Stimulated activated CD4-positive, alpha-beta T cell treated with anti-CD3 and anti-CD28 coated beads, TNF-alpha, amount 100 ng/mL, for 4 hours (primary cell): ENCODE measurements around the gene ITK.

Source experiments
- DNase-seq, 3 experiments: peaks; one replicate each; pipeline ENCODE4 v3.0.0-alpha.2; 2020; ENCODE audit warnings: low read depth in 3 of 3

The ITK gene

DNA sequence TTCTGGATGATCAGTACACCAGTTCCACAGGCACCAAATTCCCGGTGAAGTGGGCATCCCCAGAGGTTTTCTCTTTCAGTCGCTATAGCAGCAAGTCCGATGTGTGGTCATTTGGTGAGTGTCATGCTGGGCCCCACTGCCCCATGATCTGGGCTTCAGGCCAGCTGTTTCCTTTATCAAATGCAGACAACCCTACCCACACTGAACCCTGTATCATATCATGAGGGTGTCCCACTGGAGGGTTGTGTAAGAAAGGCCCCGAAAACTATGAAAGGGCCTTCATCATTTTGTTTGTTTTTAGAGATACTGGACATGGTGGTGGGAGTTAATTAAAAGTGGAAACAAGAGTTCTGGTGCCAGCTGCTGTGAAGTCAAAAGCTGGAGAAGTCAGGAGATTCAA is 65.2 kb downstream of the ITK start:
- no peak for DNase-seq

DNA sequence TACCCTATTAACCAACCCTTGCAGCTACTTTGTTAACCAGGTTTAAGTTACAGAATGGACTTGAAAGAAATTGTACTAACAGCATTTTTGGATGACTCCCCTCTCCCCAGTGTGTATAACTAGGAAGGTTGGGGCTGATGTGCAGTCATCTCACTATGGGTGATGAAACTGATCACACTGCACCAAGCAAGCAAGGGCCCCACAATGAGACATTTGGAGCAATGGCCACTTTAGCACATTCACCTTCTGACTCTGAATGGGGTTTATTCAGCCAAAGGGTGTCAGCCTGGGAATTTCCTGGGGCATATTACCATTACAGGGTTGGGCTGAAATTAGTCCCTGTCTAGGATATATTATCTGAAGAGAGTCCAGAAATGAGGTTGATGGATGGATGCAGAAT is 66.6 kb downstream of the ITK start:
- DNase-seq = no peak

GRCh38 chr5:157248821-157249470 is 68.3 kb downstream of the ITK start:
- DNase-seq = no peak

GRCh38 chr5:157252711-157253465 is 72.2 kb downstream of the ITK start:
- no peak for DNase-seq

DNA sequence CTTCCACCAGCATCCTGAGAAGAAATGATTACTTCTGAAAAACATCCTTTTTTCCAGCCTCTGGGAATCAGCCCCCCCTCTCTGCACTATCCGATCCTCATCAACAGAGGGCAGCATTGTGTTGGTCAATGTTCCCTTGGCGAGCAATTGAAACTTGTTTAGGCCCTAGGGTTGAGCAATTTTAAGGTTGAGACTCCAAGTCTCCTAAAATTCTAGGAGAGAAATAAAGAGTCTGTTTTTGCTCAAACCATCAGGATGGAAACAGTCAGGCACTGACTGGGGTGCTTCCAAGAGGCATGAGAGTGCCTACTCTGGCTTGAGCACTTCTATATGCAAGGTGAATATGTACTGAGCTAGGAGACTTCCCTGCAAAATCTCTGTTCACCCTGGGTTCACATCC is 72.9 kb downstream of the ITK start:
- no peak for DNase-seq

DNA sequence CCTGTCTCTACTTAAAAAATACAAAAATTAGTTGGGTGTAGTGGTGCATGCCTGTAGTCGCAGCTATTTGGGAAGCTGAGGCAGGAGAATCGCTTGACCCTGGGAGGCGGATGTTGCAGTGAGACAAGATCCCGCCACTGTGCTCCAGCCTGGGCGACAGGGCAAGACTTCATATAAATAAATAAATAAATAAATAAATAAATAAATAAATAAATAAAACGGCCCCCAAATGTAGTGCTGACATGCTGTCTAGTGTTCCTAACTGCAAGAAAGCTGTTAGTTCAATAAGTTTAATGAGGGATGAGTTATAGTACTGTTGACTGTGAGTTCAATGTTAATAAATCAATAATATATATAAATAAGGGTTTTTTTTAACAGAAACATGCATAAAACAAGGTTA is 77.8 kb downstream of the ITK start:
- no peak for DNase-seq

- DNase-seq = no peak
Measured at GRCh38 chr5:157259699-157260098, 79.1 kb downstream of the ITK start.

GRCh38 chr5:157263496-157264090 is 83.0 kb downstream of the ITK start:
- DNase-seq = no peak

DNA sequence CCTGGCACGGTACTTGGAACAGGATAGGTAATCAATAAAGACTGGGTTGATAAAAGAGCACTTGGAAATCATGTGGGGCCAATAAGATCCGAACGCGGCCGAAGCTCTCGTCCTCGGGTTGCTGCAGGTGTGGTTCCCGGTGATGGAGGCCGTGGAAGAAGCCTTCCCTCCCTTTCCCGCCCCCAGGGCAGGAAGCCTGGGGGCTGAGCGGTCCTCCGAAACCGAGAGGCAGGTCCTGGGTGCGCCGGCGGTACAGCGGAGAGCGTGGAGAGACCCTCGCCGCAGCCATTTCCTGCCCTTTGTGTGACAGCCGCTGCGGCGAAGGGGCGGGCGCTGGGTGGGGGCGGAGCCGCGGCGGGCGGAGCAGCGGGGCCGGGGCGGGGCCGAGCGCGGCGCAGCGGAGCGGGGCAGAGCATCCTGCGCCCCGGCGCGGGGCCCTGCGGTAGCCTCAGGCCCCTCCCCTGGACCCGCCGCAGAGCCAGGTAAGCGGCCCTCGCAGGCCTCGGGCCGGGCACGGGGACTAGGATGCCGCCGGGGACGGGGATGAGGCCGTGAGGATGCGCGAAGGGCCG is 85.2 kb downstream of the ITK start, which contains the start of gene CYFIP2:
Gene CYFIP2 (plus strand): TSS at position 410 of the 572 bp plus-strand sequence. CDS start 19,239 bp downstream, outside the sequence.
- peak; percentile 66 to 73 (median 71) for DNase-seq

GRCh38 chr5:157266286-157267007 is 85.8 kb downstream of the ITK start:
- peak in 1 of 3 experiments; percentile 41 for DNase-seq

GRCh38 chr5:157267025-157267424 is 86.4 kb downstream of the ITK start:
- DNase-seq = no peak

DNA sequence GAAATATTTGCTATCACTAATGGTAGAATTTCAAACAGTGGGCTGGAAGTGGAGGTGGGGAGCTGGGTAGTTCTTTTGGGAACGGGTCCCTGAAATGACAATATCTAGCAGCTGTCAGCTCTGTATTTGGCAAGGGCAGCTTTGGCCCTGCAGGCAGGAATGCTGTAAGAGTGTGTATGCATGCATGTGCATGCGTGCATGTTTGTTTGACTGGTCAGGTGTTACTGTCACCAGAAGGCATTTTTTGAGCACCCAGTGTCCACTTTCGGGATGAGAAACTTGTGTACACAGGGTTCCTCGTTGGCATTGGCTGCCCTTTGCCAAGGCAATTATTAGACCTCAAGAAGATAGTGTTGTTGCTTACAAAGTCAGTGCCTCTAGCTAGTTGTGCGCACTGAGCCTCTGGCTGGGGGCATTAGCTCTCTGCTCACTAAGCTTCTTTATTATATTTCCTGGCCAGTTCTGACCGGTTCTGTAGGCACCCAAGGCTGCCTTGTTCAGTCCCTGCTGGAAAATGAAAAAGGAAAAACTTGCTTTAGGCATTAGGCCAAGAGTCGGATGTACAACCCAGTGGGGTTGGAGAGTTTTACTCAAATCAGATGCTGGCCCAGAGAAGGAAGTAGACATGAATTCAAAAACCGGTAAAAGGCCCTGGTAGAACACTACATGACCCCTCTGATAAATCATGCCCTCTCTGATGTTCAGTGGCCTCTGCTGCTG is 87.3 kb downstream of the ITK start:
- DNase-seq = no peak

- DNase-seq = no peak
Measured at GRCh38 chr5:157269165-157269671, 88.6 kb downstream of the ITK start.

- no peak for DNase-seq
Measured at GRCh38 chr5:157269761-157270272, 89.2 kb downstream of the ITK start.

- DNase-seq = no peak
Measured at GRCh38 chr5:157270771-157271170, 90.1 kb downstream of the ITK start.

DNA sequence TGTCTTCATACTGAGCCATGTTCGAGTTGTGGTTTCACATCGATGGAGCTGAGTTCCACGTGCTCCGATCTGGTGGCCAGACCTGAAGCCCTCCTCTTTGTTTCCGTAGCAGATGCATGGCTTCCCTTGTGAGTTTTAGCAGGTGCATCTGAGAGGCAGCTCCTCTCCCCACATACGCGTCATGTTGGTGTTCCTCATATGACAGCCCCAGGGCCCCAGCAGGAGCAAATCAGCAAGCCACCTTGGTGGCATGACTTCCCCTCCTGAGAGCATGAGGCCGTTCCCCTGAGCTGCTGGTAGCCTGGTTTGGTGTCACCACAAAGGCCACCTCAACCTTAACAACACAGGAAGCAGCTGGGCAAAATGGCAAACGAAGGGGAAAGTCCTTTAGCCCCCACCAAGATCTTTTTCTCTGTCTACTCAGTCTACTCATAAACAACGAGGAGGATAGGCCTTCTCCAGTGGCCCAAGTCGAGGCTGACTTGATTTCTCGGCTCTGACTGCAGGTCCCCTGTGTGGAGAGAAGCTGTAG is 91.2 kb downstream of the ITK start:
- DNase-seq = peak in 2 of 3 experiments; percentile 49 to 56

- no peak for DNase-seq
Measured at GRCh38 chr5:157273131-157273556, 92.5 kb downstream of the ITK start.

- no peak for DNase-seq
Measured at GRCh38 chr5:157275403-157275802, 94.8 kb downstream of the ITK start.

- no peak for DNase-seq
Measured at GRCh38 chr5:157278319-157279037, 97.8 kb downstream of the ITK start.
